Stimulated activated CD4-positive, alpha-beta T cell treated with anti-CD3 and anti-CD28 coated beads, Interleukin-2, amount 100 ng/mL, for 24 hours (primary cell): ENCODE measurements around the gene TRIM33.
"Not testable (repeated sequence)": the region's sequence is repeated elsewhere in the genome, so short reads cannot be mapped to it uniquely, and the experiment has no call there.

Experiments used
- DNase-seq, 2 donors: peaks; one replicate each; pipeline ENCODE4 v3.0.0-alpha.2; 2020

TRIM33 gene

GRCh38 chr1:114462341-114462740, 48.7 kb downstream of the TRIM33 start:
- DNase-seq = no peak

- DNase-seq = no peak
Observed at GRCh38 chr1:114458237-114458777, 52.7 kb downstream of the TRIM33 start.

- DNase-seq = no peak
Observed at GRCh38 chr1:114457675-114458236, 53.2 kb downstream of the TRIM33 start.

GRCh38 chr1:114456586-114456985, 54.4 kb downstream of the TRIM33 start:
- no peak for DNase-seq

GRCh38 chr1:114455102-114455785, 55.8 kb downstream of the TRIM33 start:
- DNase-seq = no peak

- DNase-seq = no peak
Observed at GRCh38 chr1:114454539-114454938, 56.5 kb downstream of the TRIM33 start.

- DNase-seq = no peak
Observed at GRCh38 chr1:114453361-114453784, 57.6 kb downstream of the TRIM33 start.

- no peak for DNase-seq
Observed at GRCh38 chr1:114448370-114449036, 62.5 kb downstream of the TRIM33 start.

- DNase-seq = no peak
Observed at GRCh38 chr1:114446198-114446597, 64.8 kb downstream of the TRIM33 start.

- not testable (repeated sequence) for DNase-seq
Observed at GRCh38 chr1:114443226-114443625, 67.8 kb downstream of the TRIM33 start.

- DNase-seq = no peak
Observed at GRCh38 chr1:114441332-114441731, 69.7 kb downstream of the TRIM33 start.

- DNase-seq = no peak
Observed at GRCh38 chr1:114439369-114439768, 71.6 kb downstream of the TRIM33 start.

GRCh38 chr1:114437812-114438211, 73.2 kb downstream of the TRIM33 start:
- DNase-seq = no peak

- DNase-seq = no peak
Observed at GRCh38 chr1:114436799-114437198, 74.2 kb downstream of the TRIM33 start.

- no peak for DNase-seq
Observed at GRCh38 chr1:114435088-114435715, 75.8 kb downstream of the TRIM33 start.

GRCh38 chr1:114431026-114431425, 80.0 kb downstream of the TRIM33 start:
- no peak for DNase-seq

GRCh38 chr1:114428083-114428754, 82.8 kb downstream of the TRIM33 start:
- no peak for DNase-seq

- no peak for DNase-seq
Observed at GRCh38 chr1:114427612-114428011, 83.4 kb downstream of the TRIM33 start.

- DNase-seq = no peak
Observed at GRCh38 chr1:114423455-114423854, 87.5 kb downstream of the TRIM33 start.

GRCh38 chr1:114418948-114419347, 92.1 kb downstream of the TRIM33 start:
- DNase-seq = not testable (repeated sequence)

- DNase-seq = no peak
Observed at GRCh38 chr1:114397601-114398000, 113.4 kb downstream of the TRIM33 start.

- no peak for DNase-seq
Observed at GRCh38 chr1:114395863-114396262, 115.1 kb downstream of the TRIM33 start.

GRCh38 chr1:114390960-114391359, 120.0 kb downstream of the TRIM33 start:
- no peak for DNase-seq
